ENCODE measurements around the gene GPR143.

GPR143 gene

DNA sequence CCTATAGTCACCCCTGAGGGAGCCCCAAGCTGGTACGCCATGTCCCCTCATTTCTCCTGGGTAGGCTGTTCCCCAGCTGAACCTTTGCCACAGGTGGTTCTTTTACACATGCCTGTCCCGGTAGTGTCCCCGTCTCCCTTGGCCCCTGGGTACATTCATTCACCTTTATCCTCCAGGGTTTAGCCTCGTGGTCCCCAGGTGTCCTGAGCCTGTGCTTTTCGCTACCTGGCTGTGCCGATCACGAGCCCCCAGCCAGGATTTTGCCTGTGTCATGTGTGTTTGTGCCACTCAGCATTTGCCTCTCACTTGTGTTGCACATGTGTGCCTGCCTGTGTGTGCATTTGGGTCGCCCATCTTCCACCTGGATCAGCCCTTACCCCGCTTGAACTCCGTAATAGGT is 57.6 kb downstream of the GPR143 start:
- TF ChIP-seq, protein P1, sequence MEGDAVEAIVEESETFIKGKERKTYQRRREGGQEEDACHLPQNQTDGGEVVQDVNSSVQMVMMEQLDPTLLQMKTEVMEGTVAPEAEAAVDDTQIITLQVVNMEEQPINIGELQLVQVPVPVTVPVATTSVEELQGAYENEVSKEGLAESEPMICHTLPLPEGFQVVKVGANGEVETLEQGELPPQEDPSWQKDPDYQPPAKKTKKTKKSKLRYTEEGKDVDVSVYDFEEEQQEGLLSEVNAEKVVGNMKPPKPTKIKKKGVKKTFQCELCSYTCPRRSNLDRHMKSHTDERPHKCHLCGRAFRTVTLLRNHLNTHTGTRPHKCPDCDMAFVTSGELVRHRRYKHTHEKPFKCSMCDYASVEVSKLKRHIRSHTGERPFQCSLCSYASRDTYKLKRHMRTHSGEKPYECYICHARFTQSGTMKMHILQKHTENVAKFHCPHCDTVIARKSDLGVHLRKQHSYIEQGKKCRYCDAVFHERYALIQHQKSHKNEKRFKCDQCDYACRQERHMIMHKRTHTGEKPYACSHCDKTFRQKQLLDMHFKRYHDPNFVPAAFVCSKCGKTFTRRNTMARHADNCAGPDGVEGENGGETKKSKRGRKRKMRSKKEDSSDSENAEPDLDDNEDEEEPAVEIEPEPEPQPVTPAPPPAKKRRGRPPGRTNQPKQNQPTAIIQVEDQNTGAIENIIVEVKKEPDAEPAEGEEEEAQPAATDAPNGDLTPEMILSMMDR (IDR thresholded peaks at IDR 0.05; ENCODE audit: insufficient read depth, missing control alignments): no peak
- no peak for FAIRE-seq
- DNase-seq (ENCODE audit: insufficient read length, low spot score): no peak

DNA sequence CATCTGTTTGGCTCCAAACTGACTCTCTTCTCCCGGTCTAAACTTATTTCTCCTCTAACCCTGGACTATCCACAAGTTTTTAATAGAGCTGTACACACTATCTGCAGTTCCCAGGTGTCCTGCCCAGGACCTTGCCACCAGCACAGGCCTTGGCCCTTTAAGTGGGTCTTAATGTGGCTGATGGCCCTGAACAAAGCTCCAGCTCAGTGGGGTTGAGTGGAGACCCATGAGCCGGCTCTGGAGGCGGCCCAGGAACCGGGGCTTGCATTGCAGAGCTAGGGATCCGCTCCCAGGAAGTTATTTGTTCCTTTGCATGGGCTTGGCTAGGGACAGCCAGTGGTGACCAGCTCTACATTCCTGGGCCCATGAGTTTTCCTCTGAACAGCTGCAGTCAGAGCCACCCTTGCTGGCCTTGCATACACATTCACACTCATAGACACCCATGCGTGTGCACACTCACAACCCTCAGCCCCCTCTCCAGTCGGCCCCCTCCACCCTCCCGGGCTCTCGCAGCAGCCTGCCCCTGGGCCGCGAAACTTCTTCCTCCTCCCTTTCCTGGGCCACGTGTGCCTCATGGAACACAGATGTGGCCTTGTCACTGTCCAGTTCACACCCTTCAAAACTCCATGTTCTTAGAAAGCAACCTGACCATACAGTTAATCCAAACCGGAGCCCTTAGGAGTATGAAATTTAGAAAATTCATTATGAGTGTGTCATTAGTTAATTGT is 58.2 kb downstream of the GPR143 start:
- no peak for DNase-seq (ENCODE audit: insufficient read length, low spot score)
- TF ChIP-seq, protein P1 (IDR thresholded peaks at IDR 0.05; ENCODE audit: insufficient read depth, missing control alignments): no peak
- no peak for FAIRE-seq

GRCh38 chrX:9706421-9706820 is 59.2 kb downstream of the GPR143 start:
- no peak for FAIRE-seq
- TF ChIP-seq, protein P1 (IDR thresholded peaks at IDR 0.05; ENCODE audit: insufficient read depth, missing control alignments): no peak

DNA sequence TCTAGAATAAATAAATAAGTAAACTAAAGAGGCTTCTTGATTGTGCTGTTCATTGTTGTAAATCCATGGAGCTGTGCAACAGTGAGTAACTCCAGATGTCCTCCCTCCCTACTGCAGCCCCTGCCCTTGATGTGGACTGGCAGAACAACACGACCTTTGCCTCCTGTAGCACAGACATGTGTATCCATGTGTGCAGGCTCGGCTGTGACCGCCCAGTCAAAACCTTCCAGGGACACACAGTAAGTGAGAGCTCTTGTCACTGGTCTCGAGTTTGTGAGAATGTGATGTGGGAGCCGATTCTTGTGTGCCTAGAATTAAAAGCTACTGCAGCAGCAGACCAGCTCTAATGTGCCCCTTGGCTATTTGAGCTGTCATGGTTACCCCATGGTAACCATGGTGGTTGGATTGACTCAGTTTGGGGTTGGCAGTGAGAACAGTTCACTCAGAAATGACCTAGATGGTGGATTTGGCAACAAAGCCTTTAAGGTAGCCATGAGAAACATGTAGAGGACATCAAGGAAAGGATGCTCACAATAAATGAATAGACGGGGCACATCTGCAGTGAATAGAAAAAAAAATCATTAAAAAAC is 60.7 kb downstream of the GPR143 start:
- DNase-seq (ENCODE audit: insufficient read length, low spot score) (no peak), FAIRE-seq (no peak)
- TF ChIP-seq, protein P1 (IDR thresholded peaks at IDR 0.05; ENCODE audit: insufficient read depth, missing control alignments): no peak

More at GRCh38 chrX:9706421-9706820, 59.2 kb downstream of the GPR143 start:
- no peak for DNase-seq (ENCODE audit: insufficient read length, low spot score)

GRCh38 chrX:9703406-9703805 is 62.2 kb downstream of the GPR143 start:
- DNase-seq (ENCODE audit: insufficient read length, low spot score): no peak
- FAIRE-seq: no peak
- TF ChIP-seq, protein P1 (IDR thresholded peaks at IDR 0.05; ENCODE audit: insufficient read depth, missing control alignments): no peak

DNA sequence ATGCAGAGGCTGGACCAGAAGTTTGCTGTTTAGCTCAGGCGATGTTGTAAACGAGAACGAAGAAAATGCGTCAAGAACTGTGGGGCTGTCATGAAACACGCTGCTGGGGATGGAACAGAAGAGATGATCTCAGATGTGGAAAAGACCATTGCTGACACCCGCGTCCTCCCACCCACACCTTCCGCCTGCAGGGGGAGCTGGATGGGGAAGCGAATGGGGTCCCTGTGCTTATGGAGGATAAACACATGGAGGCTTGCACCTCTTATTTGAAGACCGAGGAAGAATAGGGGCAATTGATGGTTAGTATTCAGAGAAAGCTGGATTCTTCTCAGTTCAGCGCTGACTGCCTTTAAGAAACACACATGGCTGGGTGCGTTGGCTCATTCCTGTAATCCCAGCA is 63.9 kb downstream of the GPR143 start:
- TF ChIP-seq, protein P1 (IDR thresholded peaks at IDR 0.05; ENCODE audit: insufficient read depth, missing control alignments): no peak
- DNase-seq (ENCODE audit: insufficient read length, low spot score) (no peak), FAIRE-seq (no peak)

DNA sequence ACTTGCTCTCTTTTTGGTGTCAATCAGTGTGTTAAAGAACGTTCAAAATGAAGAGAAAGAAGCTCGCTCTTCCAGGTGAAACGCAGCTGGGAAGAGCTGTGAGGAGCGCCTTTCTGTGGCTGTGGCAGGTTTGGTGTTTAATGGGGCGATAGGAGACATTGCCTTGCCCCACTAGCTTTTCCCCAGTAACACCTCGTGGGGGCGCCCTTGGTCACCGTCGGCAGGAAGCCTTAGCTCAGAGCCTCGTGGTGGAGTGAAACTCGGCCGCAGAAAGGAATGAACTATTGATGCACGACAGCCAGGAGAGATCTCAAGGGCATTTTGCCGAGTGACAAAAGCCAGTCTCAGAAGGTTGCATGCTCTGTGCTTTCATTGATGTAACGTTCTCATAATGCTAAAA is 65.1 kb downstream of the GPR143 start:
- no peak for FAIRE-seq
- TF ChIP-seq, protein P1 (IDR thresholded peaks at IDR 0.05; ENCODE audit: insufficient read depth, missing control alignments): no peak
- no peak for DNase-seq (ENCODE audit: insufficient read length, low spot score)
